ENCODE results near the gene UNC5CL.

UNC5CL gene

DNA sequence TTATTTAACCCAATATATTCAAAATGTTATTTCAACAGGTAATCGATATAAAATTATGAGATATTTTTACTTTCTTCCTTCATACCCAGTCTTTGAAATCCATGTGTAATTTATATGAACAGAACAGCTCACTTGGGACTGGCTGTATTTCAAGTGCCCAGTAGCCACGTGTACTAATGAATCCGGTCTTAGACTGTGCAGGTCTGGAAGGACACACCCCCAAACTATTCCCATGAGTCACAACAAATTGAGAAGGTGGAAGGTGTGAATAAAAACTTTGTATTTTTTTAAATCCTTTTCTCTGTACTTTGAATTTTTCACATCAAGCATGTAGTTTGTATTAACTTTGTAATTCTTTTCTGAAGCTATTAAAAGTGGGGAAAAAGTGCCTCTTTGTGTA lies 2.8 kb downstream of the UNC5CL start:
- TF ChIP-seq, protein P1, sequence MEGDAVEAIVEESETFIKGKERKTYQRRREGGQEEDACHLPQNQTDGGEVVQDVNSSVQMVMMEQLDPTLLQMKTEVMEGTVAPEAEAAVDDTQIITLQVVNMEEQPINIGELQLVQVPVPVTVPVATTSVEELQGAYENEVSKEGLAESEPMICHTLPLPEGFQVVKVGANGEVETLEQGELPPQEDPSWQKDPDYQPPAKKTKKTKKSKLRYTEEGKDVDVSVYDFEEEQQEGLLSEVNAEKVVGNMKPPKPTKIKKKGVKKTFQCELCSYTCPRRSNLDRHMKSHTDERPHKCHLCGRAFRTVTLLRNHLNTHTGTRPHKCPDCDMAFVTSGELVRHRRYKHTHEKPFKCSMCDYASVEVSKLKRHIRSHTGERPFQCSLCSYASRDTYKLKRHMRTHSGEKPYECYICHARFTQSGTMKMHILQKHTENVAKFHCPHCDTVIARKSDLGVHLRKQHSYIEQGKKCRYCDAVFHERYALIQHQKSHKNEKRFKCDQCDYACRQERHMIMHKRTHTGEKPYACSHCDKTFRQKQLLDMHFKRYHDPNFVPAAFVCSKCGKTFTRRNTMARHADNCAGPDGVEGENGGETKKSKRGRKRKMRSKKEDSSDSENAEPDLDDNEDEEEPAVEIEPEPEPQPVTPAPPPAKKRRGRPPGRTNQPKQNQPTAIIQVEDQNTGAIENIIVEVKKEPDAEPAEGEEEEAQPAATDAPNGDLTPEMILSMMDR (IDR thresholded peaks at IDR 0.05; ENCODE audit: unreplicated experiment in 3 of 3) = no peak
- Mint-ChIP-seq H3K27me3 (ENCODE audit: low read depth) (peaks cover 13% of the 10 kb centered on the region), H3K4me3 (no peak overlapping the region), H3K27ac (peak overlapping the region in 1 of 3 experiments; percentile 26), H3K4me1 (peaks cover 16% of the 10 kb centered on the region), H3K36me3 (ENCODE audit: low read depth) (peaks cover 5% of the 10 kb centered on the region), H3K9me3 (no peaks in the 10 kb centered on the region)

DNA sequence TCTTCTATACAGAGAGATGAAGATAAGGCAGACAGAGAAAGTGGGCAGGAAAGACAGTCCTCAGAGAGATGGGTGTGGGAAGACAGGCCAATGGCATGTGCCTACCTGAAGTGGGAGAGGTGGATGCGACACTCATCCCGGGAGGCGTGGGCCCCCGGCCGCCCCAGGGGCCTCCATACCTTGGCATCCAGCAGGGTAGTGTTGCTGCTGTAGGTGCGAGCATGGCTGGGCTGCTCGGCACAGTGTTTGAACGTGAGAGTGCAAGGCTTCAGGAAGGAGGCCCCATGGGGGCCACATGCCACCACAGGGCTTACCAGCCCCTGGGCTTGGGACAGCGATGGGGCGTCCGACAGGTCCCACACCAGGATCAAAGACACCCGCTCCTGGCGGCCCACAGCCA lies 5.2 kb downstream of the UNC5CL start:
- Mint-ChIP-seq H3K4me3 (no peak overlapping the region), H3K4me1 (peaks cover 19% of the 10 kb centered on the region), H3K27me3 (ENCODE audit: low read depth) (peaks cover 9% of the 10 kb centered on the region), H3K36me3 (ENCODE audit: low read depth) (peaks cover 5% of the 10 kb centered on the region), H3K9me3 (no peaks in the 10 kb centered on the region), H3K27ac (no peak overlapping the region)
- TF ChIP-seq, protein P1 (IDR thresholded peaks at IDR 0.05; ENCODE audit: unreplicated experiment in 3 of 3) = no peak

DNA sequence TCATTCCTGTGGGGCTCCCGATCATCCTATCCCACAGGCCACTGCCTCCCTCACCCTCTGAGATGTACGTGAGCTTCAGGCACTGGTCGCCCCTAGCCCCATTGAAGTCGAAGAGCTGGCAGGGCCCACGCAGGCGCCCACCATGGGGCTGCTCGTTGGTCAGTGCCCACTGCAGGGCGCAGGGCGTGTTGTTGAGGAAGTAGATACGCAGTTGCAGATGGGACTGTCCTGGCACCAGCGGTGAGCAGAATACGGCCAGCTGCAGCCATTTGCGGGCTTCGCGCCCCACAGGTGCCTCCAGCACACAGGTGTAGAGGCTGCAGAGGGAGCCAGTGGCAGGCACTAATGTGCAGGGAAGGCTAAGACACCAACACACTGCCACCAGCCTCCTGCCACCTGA lies 6.2 kb downstream of the UNC5CL start:
- H3K9me3 Mint-ChIP-seq = no peaks in the 10 kb centered on the region
- H3K36me3 Mint-ChIP-seq (ENCODE audit: low read depth) = peaks cover 5% of the 10 kb centered on the region
- peaks cover 3% of the 10 kb centered on the region for H3K27me3 Mint-ChIP-seq (ENCODE audit: low read depth)
- H3K4me1 Mint-ChIP-seq = peaks cover 22% of the 10 kb centered on the region
- H3K27ac Mint-ChIP-seq = no peak overlapping the region
- TF ChIP-seq, protein P1 (IDR thresholded peaks at IDR 0.05; ENCODE audit: unreplicated experiment in 3 of 3) = no peak
- H3K4me3 Mint-ChIP-seq = no peak overlapping the region

DNA sequence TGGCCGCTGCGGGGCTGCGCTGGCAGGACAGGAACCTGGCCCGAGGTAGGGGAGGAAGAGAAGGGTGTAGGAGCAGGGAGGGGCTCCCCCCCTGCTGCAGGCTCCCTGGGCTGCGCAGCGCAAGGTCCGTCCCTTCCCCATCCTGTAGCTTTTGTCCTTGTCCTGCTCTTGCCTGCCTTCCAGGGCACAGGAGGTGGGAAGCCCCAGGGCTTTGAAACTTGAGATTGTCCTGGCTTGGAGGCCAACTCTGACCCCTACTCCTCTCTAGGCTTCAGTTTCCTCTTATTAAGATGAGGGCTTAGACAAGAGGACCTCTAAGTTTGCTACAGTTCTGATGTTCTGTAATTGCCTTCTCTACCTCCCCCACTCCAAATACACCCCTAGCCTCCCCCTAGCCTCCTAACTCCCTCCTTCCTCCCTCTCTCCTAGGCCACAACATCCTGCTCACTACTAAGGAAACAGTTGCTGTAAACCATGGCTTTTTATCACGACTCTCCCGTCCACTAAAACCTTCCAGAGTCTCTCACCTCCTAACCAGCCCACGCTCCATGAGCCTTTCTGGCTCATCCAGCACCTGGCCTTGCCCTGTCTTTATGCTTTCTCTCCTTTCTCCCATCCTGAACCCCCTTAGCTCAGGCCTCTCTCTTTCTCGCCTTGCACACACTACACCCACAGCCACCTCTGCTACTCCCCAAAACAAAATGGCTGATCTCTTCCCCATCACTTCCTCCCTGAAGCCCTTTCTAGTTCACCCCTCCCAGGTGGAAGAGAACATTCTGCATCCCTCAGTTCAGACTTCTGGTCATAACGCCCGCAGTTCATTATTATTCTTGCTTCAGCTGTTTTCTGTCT lies 10.2 kb downstream of the UNC5CL start:
- peak overlapping the region; percentile 68 to 84 (median 73) for H3K4me3 Mint-ChIP-seq

DNA sequence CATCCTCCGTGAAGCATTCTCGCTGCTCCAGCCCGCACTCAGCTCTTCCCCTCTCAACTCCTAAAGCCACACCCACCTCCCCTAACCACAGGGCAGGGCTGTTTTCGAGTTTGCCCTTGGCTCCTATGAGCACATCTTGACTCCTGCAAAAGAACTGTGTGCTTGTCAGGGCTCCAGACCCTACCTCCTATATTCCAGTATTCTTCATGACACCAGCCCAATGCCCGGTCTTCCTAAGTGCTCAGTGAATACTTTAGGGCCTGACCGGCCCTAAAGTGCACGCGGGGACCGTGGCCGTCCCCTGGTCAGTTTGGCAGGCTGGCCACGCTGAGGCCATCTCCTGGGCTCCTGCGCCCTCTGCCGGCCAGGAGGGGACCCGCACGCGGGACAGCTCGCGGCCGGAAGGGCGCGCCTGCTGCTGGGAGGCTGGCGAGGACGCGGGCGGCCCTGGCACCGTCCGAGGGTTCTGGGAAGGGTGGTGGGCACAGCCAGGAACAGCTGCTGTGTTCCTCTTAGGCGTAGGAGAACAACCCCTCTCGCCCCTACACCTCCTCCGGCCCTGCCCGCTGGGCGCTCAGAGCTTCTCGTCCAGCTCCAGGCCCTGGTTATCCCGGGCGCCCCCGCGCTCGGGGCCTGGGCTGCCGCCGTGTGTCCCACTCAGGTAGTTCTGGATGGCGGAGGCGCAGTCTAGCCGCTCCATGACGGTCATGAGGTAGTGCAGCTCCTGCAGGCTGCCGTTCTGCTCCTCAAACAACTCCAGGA lies 11.0 kb downstream of the UNC5CL start:
- TF ChIP-seq, protein P1 (IDR thresholded peaks at IDR 0.05; ENCODE audit: unreplicated experiment in 3 of 3) = peak; percentile 98 to 100 (median 100)
- peak overlapping the region; percentile 84 to 86 (median 84) for H3K4me3 Mint-ChIP-seq
- peaks cover 8% of the 10 kb centered on the region for H3K36me3 Mint-ChIP-seq (ENCODE audit: low read depth)
- no peaks in the 10 kb centered on the region for H3K9me3 Mint-ChIP-seq
- peaks cover 30% of the 10 kb centered on the region for H3K4me1 Mint-ChIP-seq
- H3K27ac Mint-ChIP-seq = peak overlapping the region; percentile 79 to 92 (median 86)
- no peaks in the 10 kb centered on the region for H3K27me3 Mint-ChIP-seq (ENCODE audit: low read depth)

More for the DNA sequence above, 10.2 kb downstream of the UNC5CL start:
- TF ChIP-seq, protein P1 (IDR thresholded peaks at IDR 0.05; ENCODE audit: unreplicated experiment in 3 of 3) = no peak
- Mint-ChIP-seq H3K27ac (peak overlapping the region; percentile 39 to 92 (median 65)), H3K4me1 (peaks cover 30% of the 10 kb centered on the region), H3K36me3 (ENCODE audit: low read depth) (peaks cover 11% of the 10 kb centered on the region), H3K27me3 (ENCODE audit: low read depth) (no peaks in the 10 kb centered on the region), H3K9me3 (no peaks in the 10 kb centered on the region)
